ENCODE data around the gene CENPQ. TPM values are rescaled to one million over a fixed set of nuclear protein-coding genes. Genes with fewer than 3 reads are reported as not detected.

The CENPQ gene
- total RNA-seq, 1 experiment from 2014 or later = 11.7 TPM

DNA sequence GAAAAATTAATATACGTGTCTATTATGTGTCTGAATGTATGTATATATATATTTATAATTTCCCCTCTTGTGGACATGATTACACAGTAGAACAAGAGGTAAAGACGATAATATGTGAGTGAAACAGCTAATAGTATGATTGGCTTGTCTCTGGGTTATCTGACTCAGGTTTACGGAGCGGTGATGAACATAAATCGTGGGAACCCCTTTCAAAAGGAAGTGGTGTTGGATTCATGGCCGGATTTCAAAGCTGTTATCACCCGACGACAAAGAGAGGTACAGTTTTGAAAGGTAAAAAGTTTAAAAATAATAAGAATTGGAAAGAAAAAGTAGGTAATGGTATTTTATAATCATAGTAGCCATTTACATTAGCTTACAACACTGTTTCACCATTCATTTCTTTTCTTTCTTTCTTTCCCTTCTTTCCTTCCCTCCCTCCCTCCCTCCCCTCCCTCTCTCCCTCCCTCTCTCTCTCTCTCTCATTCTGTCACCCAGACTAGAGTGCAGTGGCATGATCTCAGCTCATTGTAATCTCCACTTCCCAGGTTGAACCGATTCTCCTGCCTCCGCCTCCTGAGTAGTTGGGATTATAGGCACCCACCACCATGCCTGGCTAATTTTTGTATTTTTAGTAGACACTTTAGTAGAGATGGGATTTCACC is 52.4 kb downstream of the CENPQ start:
- H3K4me3 ChIP-seq (ENCODE audit: low read depth, low read length, poor library complexity, severe bottlenecking) = no peak overlapping the region
- no peak overlapping the region for H3K27ac ChIP-seq (ENCODE audit: low read depth, low read length, poor library complexity, severe bottlenecking)
- ChIA-PET POLR2A (ENCODE audit: low non-redundant PET) (no interaction called here), CTCF (no interaction called here)
- H3K4me1 ChIP-seq (ENCODE audit: insufficient read depth, low read length, poor library complexity, severe bottlenecking) = no peaks in the 10 kb centered on the region
- H3K27me3 ChIP-seq (replicated peaks; ENCODE audit: insufficient read depth, low read depth, low read length, poor library complexity) = peaks cover 3% of the 10 kb centered on the region
- H3K9me3 ChIP-seq (ENCODE audit: low read depth, low read length, poor library complexity, severe bottlenecking) = no peaks in the 10 kb centered on the region
- intact Hi-C loops (cut with micrococcal nuclease; ENCODE audit: unreplicated experiment) = no loop called here
- H3K36me3 ChIP-seq (ENCODE audit: insufficient read depth, low read length, poor library complexity, severe bottlenecking) = no peaks in the 10 kb centered on the region
- no TSS peak for BruUV-seq (replicated peaks)
- DNase-seq (ENCODE audit: low spot score) = no peak
- TF ChIP-seq, protein P1, sequence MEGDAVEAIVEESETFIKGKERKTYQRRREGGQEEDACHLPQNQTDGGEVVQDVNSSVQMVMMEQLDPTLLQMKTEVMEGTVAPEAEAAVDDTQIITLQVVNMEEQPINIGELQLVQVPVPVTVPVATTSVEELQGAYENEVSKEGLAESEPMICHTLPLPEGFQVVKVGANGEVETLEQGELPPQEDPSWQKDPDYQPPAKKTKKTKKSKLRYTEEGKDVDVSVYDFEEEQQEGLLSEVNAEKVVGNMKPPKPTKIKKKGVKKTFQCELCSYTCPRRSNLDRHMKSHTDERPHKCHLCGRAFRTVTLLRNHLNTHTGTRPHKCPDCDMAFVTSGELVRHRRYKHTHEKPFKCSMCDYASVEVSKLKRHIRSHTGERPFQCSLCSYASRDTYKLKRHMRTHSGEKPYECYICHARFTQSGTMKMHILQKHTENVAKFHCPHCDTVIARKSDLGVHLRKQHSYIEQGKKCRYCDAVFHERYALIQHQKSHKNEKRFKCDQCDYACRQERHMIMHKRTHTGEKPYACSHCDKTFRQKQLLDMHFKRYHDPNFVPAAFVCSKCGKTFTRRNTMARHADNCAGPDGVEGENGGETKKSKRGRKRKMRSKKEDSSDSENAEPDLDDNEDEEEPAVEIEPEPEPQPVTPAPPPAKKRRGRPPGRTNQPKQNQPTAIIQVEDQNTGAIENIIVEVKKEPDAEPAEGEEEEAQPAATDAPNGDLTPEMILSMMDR (conservative IDR thresholded peaks at IDR 0.05; ENCODE audit: low read depth, low read length) = no peak
- no peak for TF ChIP-seq EZH2 (IDR thresholded peaks at IDR 0.05; ENCODE audit: borderline replicate concordance, low read depth, low read length, poor library complexity, severe bottlenecking)

DNA sequence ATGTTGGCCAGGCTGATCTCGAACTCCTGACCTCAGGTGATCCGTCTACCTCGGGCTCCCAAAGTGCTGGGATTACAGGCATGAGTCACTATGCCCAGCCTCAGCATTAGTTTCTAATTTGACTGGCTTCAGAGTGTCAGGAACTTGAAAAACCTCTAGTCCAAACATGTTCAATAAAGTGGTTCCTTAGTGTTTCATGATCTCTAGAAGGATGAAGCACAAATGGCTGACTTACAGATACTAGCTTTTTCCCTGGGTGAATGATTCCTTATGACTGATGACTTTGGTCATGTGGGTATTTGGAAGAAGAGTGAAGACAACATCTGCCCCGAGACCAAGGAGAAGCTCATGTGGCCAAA is 53.0 kb downstream of the CENPQ start:
- CTCF ChIA-PET = no interaction called here

DNA sequence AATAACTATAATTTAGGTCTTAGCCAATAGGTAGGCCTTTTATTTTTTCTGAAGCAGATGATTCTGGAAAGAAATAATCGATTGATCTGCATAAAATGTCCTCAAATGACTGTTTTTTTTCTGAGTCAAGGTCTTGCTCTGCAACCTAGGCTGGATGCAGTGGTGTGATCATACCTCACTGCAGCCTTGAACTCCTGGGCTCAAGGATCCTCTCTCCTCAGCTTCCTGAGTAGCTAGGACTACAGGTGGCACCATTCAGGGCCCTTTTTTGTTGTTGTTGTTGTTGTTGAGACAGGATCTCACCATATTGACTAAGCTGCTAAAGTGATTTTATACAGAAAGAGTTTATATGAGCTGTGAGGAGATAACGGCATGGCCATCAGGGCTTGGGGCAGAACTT is 54.7 kb downstream of the CENPQ start:
- CTCF ChIA-PET = no interaction called here
- no peaks in the 10 kb centered on the region for H3K27me3 ChIP-seq (replicated peaks; ENCODE audit: insufficient read depth, low read depth, low read length, poor library complexity)
- no peak overlapping the region for H3K4me3 ChIP-seq (ENCODE audit: low read depth, low read length, poor library complexity, severe bottlenecking)
- H3K4me1 ChIP-seq (ENCODE audit: insufficient read depth, low read length, poor library complexity, severe bottlenecking) = no peaks in the 10 kb centered on the region
- no peak for TF ChIP-seq EZH2 (IDR thresholded peaks at IDR 0.05; ENCODE audit: borderline replicate concordance, low read depth, low read length, poor library complexity, severe bottlenecking)
- TF ChIP-seq, protein P1 (conservative IDR thresholded peaks at IDR 0.05; ENCODE audit: low read depth, low read length) = no peak
- POLR2A ChIA-PET (ENCODE audit: low non-redundant PET) = no interaction called here
- no peak for DNase-seq (ENCODE audit: low spot score)
- BruUV-seq (replicated peaks) = no TSS peak
- no peaks in the 10 kb centered on the region for H3K36me3 ChIP-seq (ENCODE audit: insufficient read depth, low read length, poor library complexity, severe bottlenecking)
- intact Hi-C loops (cut with micrococcal nuclease; ENCODE audit: unreplicated experiment) = no loop called here
- H3K9me3 ChIP-seq (ENCODE audit: low read depth, low read length, poor library complexity, severe bottlenecking) = no peaks in the 10 kb centered on the region
- no peak overlapping the region for H3K27ac ChIP-seq (ENCODE audit: low read depth, low read length, poor library complexity, severe bottlenecking)

More for the DNA sequence above, 53.0 kb downstream of the CENPQ start:
- Histone ChIP-seq H3K4me3 (ENCODE audit: low read depth, low read length, poor library complexity, severe bottlenecking) (no peak overlapping the region), H3K9me3 (ENCODE audit: low read depth, low read length, poor library complexity, severe bottlenecking) (no peaks in the 10 kb centered on the region), H3K27ac (ENCODE audit: low read depth, low read length, poor library complexity, severe bottlenecking) (no peak overlapping the region), H3K36me3 (ENCODE audit: insufficient read depth, low read length, poor library complexity, severe bottlenecking) (no peaks in the 10 kb centered on the region), H3K4me1 (ENCODE audit: insufficient read depth, low read length, poor library complexity, severe bottlenecking) (no peaks in the 10 kb centered on the region), H3K27me3 (replicated peaks; ENCODE audit: insufficient read depth, low read depth, low read length, poor library complexity) (peaks cover 3% of the 10 kb centered on the region)
- intact Hi-C loops (cut with micrococcal nuclease; ENCODE audit: unreplicated experiment) = no loop called here
- BruUV-seq (replicated peaks) = no TSS peak
- no peak for DNase-seq (ENCODE audit: low spot score)
- POLR2A ChIA-PET (ENCODE audit: low non-redundant PET) = no interaction called here
- TF ChIP-seq, protein P1 (conservative IDR thresholded peaks at IDR 0.05; ENCODE audit: low read depth, low read length) = no peak
- TF ChIP-seq EZH2 (IDR thresholded peaks at IDR 0.05; ENCODE audit: borderline replicate concordance, low read depth, low read length, poor library complexity, severe bottlenecking) = no peak

Measured in A673 (cell line).